ENCODE data around the gene C15orf61. TPM values are rescaled to one million over a fixed set of nuclear protein-coding genes. Genes with fewer than 3 reads are reported as not detected.

The C15orf61 gene
- total and polyA plus RNA-seq, 4 donors, result 2.1 to 5.8 (median 4.1) TPM

GRCh38 chr15:67556976-67557570, 36.1 kb downstream of the C15orf61 start:
- no peak for TF ChIP-seq CTCF (IDR thresholded peaks at IDR 0.05; ENCODE audit: control extremely low read depth, extremely low read depth)
- DNase-seq (no peak), ATAC-seq (ENCODE audit: insufficient read depth, low FRiP score) (no peak)
- Histone ChIP-seq H3K9ac (ENCODE audit: insufficient read depth in 1 of 2, low read length in 2 of 2) (no peak overlapping the region), H3K9me3 (ENCODE audit: control insufficient read depth in 4 of 4, insufficient read depth in 3 of 4, low read length in 3 of 4) (no peaks in the 10 kb centered on the region), H3K27ac (ENCODE audit: low read depth in 1 of 2, low read length in 1 of 2) (no peak overlapping the region), H3K27me3 (ENCODE audit: control insufficient read depth in 3 of 3, insufficient read depth in 3 of 3, low read length in 2 of 3) (no peaks in the 10 kb centered on the region), H3K4me3 (no peak overlapping the region), H3K36me3 (ENCODE audit: control insufficient read depth in 4 of 4, insufficient read depth in 4 of 4, low read length in 4 of 4) (peaks cover 0 to 10% (median 6%) of the 10 kb centered on the region in 4 donors), H3K4me1 (ENCODE audit: control insufficient read depth in 5 of 5, insufficient read depth in 5 of 5, low read length in 5 of 5) (no peaks in the 10 kb centered on the region)
- 76 to 79% methylated on average over 3 of the region's 3 CpGs for WGBS, 2 donors

GRCh38 chr15:67558502-67558901, 37.6 kb downstream of the C15orf61 start:
- Histone ChIP-seq H3K36me3 (ENCODE audit: control insufficient read depth in 4 of 4, insufficient read depth in 4 of 4, low read length in 4 of 4) (peaks cover 0 to 10% (median 4%) of the 10 kb centered on the region in 4 donors), H3K4me3 (no peak overlapping the region), H3K9ac (ENCODE audit: insufficient read depth in 1 of 2, low read length in 2 of 2) (no peak overlapping the region), H3K4me1 (ENCODE audit: control insufficient read depth in 5 of 5, insufficient read depth in 5 of 5, low read length in 5 of 5) (no peaks in the 10 kb centered on the region), H3K27me3 (ENCODE audit: control insufficient read depth in 3 of 3, insufficient read depth in 3 of 3, low read length in 2 of 3) (no peaks in the 10 kb centered on the region), H3K9me3 (ENCODE audit: control insufficient read depth in 4 of 4, insufficient read depth in 3 of 4, low read length in 3 of 4) (no peaks in the 10 kb centered on the region), H3K27ac (ENCODE audit: low read depth in 1 of 2, low read length in 1 of 2) (no peak overlapping the region)
- DNase-seq, result no peak
- 92 to 93% methylated on average over 4 of the region's 4 CpGs for WGBS, 2 donors
- no peak for ATAC-seq (ENCODE audit: insufficient read depth, low FRiP score)
- TF ChIP-seq CTCF (IDR thresholded peaks at IDR 0.05; ENCODE audit: control extremely low read depth, extremely low read depth), result no peak

- WGBS, 2 donors, result 96 to 100% methylated on average over 1 of the region's 1 CpG
- Histone ChIP-seq H3K27ac (ENCODE audit: low read depth in 1 of 2, low read length in 1 of 2) (no peak overlapping the region), H3K9ac (ENCODE audit: insufficient read depth in 1 of 2, low read length in 2 of 2) (no peak overlapping the region), H3K9me3 (ENCODE audit: control insufficient read depth in 4 of 4, insufficient read depth in 3 of 4, low read length in 3 of 4) (no peaks in the 10 kb centered on the region), H3K27me3 (ENCODE audit: control insufficient read depth in 3 of 3, insufficient read depth in 3 of 3, low read length in 2 of 3) (no peaks in the 10 kb centered on the region), H3K4me1 (ENCODE audit: control insufficient read depth in 5 of 5, insufficient read depth in 5 of 5, low read length in 5 of 5) (no peaks in the 10 kb centered on the region), H3K36me3 (ENCODE audit: control insufficient read depth in 4 of 4, insufficient read depth in 4 of 4, low read length in 4 of 4) (peaks cover 0 to 10% (median 4%) of the 10 kb centered on the region in 4 donors), H3K4me3 (no peak overlapping the region)
- DNase-seq, result no peak
- no peak for ATAC-seq (ENCODE audit: insufficient read depth, low FRiP score)
- TF ChIP-seq CTCF (IDR thresholded peaks at IDR 0.05; ENCODE audit: control extremely low read depth, extremely low read depth), result no peak
Observed at GRCh38 chr15:67559158-67559557, 38.2 kb downstream of the C15orf61 start.

GRCh38 chr15:67559576-67559975, 38.6 kb downstream of the C15orf61 start:
- no peaks in the 10 kb centered on the region for H3K4me1 ChIP-seq (ENCODE audit: control insufficient read depth in 5 of 5, insufficient read depth in 5 of 5, low read length in 5 of 5)
- TF ChIP-seq CTCF (IDR thresholded peaks at IDR 0.05; ENCODE audit: control extremely low read depth, extremely low read depth), result no peak
- peaks cover 0 to 10% (median 4%) of the 10 kb centered on the region in 4 donors for H3K36me3 ChIP-seq (ENCODE audit: control insufficient read depth in 4 of 4, insufficient read depth in 4 of 4, low read length in 4 of 4)
- H3K27ac ChIP-seq (ENCODE audit: low read depth in 1 of 2, low read length in 1 of 2), result no peak overlapping the region
- H3K27me3 ChIP-seq (ENCODE audit: control insufficient read depth in 3 of 3, insufficient read depth in 3 of 3, low read length in 2 of 3), result no peaks in the 10 kb centered on the region
- no peak overlapping the region for H3K9ac ChIP-seq (ENCODE audit: insufficient read depth in 1 of 2, low read length in 2 of 2)
- H3K4me3 ChIP-seq, result no peak overlapping the region
- H3K9me3 ChIP-seq (ENCODE audit: control insufficient read depth in 4 of 4, insufficient read depth in 3 of 4, low read length in 3 of 4), result no peaks in the 10 kb centered on the region
- WGBS, 2 donors, result 97 to 98% methylated on average over 2 of the region's 2 CpGs
- no peak for ATAC-seq (ENCODE audit: insufficient read depth, low FRiP score)
- no peak for DNase-seq
